Endothelial cell of umbilical vein (primary cell): ENCODE results near the gene ANAPC5.

ENCODE experiments used
- CTCF ChIP-seq, 2 donors: IDR thresholded peaks; 1 replicate in 1 of 2; 2 replicates in 1 of 2; pipeline ENCODE4 v1.5.1; 2011; ENCODE audit warnings: low read length in 2 of 2, mild to moderate bottlenecking in 2 of 2, moderate library complexity in 2 of 2, control low read depth in 1 of 2, inconsistent platforms in 1 of 2, low read depth in 1 of 2; ENCODE audit not compliant: insufficient read depth in 1 of 2; ENCODE audit errors: extremely low read depth in 1 of 2
- MAX ChIP-seq: IDR thresholded peaks from 2 replicates; pipeline ENCODE4 v1.6.1; 2011; ENCODE audit not compliant: insufficient read depth, insufficient read length
- POLR2A ChIP-seq: IDR thresholded peaks from 2 replicates; pipeline ENCODE4 v1.6.1; 2012; ENCODE audit warnings: low read depth, mild to moderate bottlenecking, control low read depth, low read length
- POLR2AphosphoS5 ChIP-seq: IDR thresholded peaks from 2 replicates; pipeline ENCODE4 v1.6.1; 2012; ENCODE audit warnings: low read depth, mild to moderate bottlenecking, control low read depth, low read length, moderate library complexity; ENCODE audit not compliant: insufficient read depth

- TF ChIP-seq POLR2A (no peak), MAX (no peak), POLR2AphosphoS5 (no peak), CTCF (IDR thresholded peaks at IDR 0.05; ENCODE audit: extremely low read depth in 1 of 2, insufficient read depth in 1 of 2, low read depth in 1 of 2, low read length in 2 of 2) (peak; percentile 66 to 72)
Observed at GRCh38 chr12:121334513-121335343, 17.5 kb downstream of the ANAPC5 start.
